Breast epithelium (tissue), 4 donors: ENCODE results near the gene LIPE. TPM values are rescaled to one million over a fixed set of nuclear protein-coding genes. Genes with fewer than 3 reads are reported as not detected.
A peak's percentile ranks its signal among the peaks of the same experiment; 100 is the strongest.

Source experiments
- DNase-seq, 2 donors: peaks; one replicate each; pipeline ENCODE4 v3.0.0-alpha.2; 2019; ENCODE audit warnings: low spot score in 2 of 2
- H3K27ac ChIP-seq, 2 donors: fragments of 200-600 bp; sonication (generic) in 1 of 2; one replicate each; pipeline ENCODE4 v1.5.1; 2016 to 2019; ENCODE audit warnings: mild to moderate bottlenecking in 1 of 2
- H3K27me3 ChIP-seq, 2 donors: fragments of 200-600 bp; sonication (generic) in 1 of 2; one replicate each; pipeline versions ENCODE4 v1.5.1 to v1.6.0; 2017 to 2019; ENCODE audit warnings: control low read depth in 1 of 2, mild to moderate bottlenecking in 1 of 2
- H3K36me3 ChIP-seq: fragments of 200-600 bp; one replicate; pipeline ENCODE4 v1.5.1; 2019
- H3K4me1 ChIP-seq, 2 donors: fragments of 200-600 bp; sonication (generic); one replicate each; pipeline ENCODE4 v1.5.1; 2016 to 2019; ENCODE audit warnings: control low read depth in 1 of 2
- H3K4me3 ChIP-seq, 3 donors: fragments of 200-600 bp; sonication (generic); 1 replicate in 2 of 3; 2 replicates in 1 of 3; pipeline ENCODE4 v1.5.1; 2016 to 2019; ENCODE audit warnings: mild to moderate bottlenecking in 3 of 3, moderate library complexity in 2 of 3
- H3K9me3 ChIP-seq, 2 donors: fragments of 200-600 bp; sonication (generic) in 1 of 2; one replicate each; pipeline ENCODE4 v1.5.1; 2016 to 2019; ENCODE audit warnings: control low read depth in 1 of 2
- CTCF ChIP-seq, 3 donors: fragments of 450-650 bp; IDR thresholded peaks; one replicate each; pipeline ENCODE4 v1.5.1; 2016 to 2017; ENCODE audit warnings: antibody characterized with exemption in 3 of 3, mild to moderate bottlenecking in 3 of 3, moderate library complexity in 3 of 3
- POLR2A ChIP-seq: fragments of 450-650 bp; IDR thresholded peaks from one replicate; pipeline ENCODE4 v1.6.1; 2016; ENCODE audit warnings: antibody characterized with exemption, mild to moderate bottlenecking, moderate library complexity
- POLR2AphosphoS5 ChIP-seq, 3 donors: sonication (generic); formaldehyde crosslinking; IDR thresholded peaks; one replicate each; pipeline ENCODE4 v1.6.1; 2017; ENCODE audit warnings: antibody characterized with exemption in 3 of 3
- intact Hi-C: fragments of 100-400 bp; cut with DNase I; formaldehyde crosslinking; loops from one replicate; pipeline ENCODE4 v1.15.1; 2023; ENCODE audit warnings: low total_unique reads
- total RNA-seq, 3 donors: library from RNA; depleted of rRNA; stranded (reverse); fragments of >200 nt; gene quantifications; one replicate each; pipeline ENCODE4 v1.1.0, GENCODE V29; 2016

Gene LIPE
- total RNA-seq, 3 donors from 2014 or later, result 152 to 1,550 (median 380) TPM

GRCh38 chr19:42445948-42446347, 18.8 kb upstream of the LIPE start:
- Histone ChIP-seq H3K27me3 (no peaks in the 10 kb centered on the region), H3K9me3 (no peaks in the 10 kb centered on the region), H3K4me1 (peaks cover 5 to 9% of the 10 kb centered on the region in 2 donors), H3K36me3 (no peaks in the 10 kb centered on the region), H3K4me3 (no peak overlapping the region), H3K27ac (no peak overlapping the region)
- TF ChIP-seq POLR2A, result no peak
- no peak for DNase-seq
- intact Hi-C loops, result no loop called here

- Histone ChIP-seq H3K27ac (peak overlapping the region in 1 of 2 donors; percentile 8), H3K36me3 (no peaks in the 10 kb centered on the region)
- DNase-seq, result no peak
Observed at GRCh38 chr19:42443944-42444398, 16.8 kb upstream of the LIPE start.

GRCh38 chr19:42442833-42443232, 15.6 kb upstream of the LIPE start, which contains the start of gene CXCL17:
CXCL17 (minus strand) TSS chr19:42442946; CDS start chr19:42442832, 114 bp downstream.
- H3K27ac ChIP-seq, result peak within 1 kb of the TSS; percentile 59 to 75
- H3K4me3 ChIP-seq, result no peak within 1 kb of the TSS
- no peak for TF ChIP-seq POLR2A
- H3K4me1 ChIP-seq, result peaks cover 0 to 5% of the 10 kb centered on the region in 2 donors
- DNase-seq, result no peak
- H3K27me3 ChIP-seq, result no peaks in the 10 kb centered on the region
- intact Hi-C loops, result no loop called here
- no peaks in the 10 kb centered on the region for H3K36me3 ChIP-seq
- H3K9me3 ChIP-seq, result no peaks in the 10 kb centered on the region

More at GRCh38 chr19:42443944-42444398, 16.8 kb upstream of the LIPE start:
- intact Hi-C loops, result no loop called here
- TF ChIP-seq CTCF (IDR thresholded peaks at IDR 0.05) (no peak), POLR2AphosphoS5 (IDR thresholded peaks at IDR 0.05) (no peak), POLR2A (no peak)
- no peak overlapping the region for H3K4me3 ChIP-seq
- no peaks in the 10 kb centered on the region for H3K27me3 ChIP-seq
- H3K9me3 ChIP-seq, result no peaks in the 10 kb centered on the region
- peaks cover 0 to 5% of the 10 kb centered on the region in 2 donors for H3K4me1 ChIP-seq

GRCh38 chr19:42441049-42441445, 13.9 kb upstream of the LIPE start:
- intact Hi-C loops, result no loop called here
- H3K27ac ChIP-seq, result peak overlapping the region; percentile 71 to 75
- TF ChIP-seq CTCF (IDR thresholded peaks at IDR 0.05) (no peak), POLR2AphosphoS5 (IDR thresholded peaks at IDR 0.05) (no peak), POLR2A (no peak)
- no peak overlapping the region for H3K4me3 ChIP-seq
- no peaks in the 10 kb centered on the region for H3K9me3 ChIP-seq
- DNase-seq, result no peak
- no peaks in the 10 kb centered on the region for H3K27me3 ChIP-seq
- peaks cover 0 to 5% of the 10 kb centered on the region in 2 donors for H3K4me1 ChIP-seq
- no peaks in the 10 kb centered on the region for H3K36me3 ChIP-seq

GRCh38 chr19:42440357-42441048, 13.3 kb upstream of the LIPE start:
- DNase-seq, result peak in 1 of 2 donors; percentile 72
- TF ChIP-seq POLR2A, result no peak
- TF ChIP-seq CTCF (IDR thresholded peaks at IDR 0.05), result peak; percentile 67 to 79 (median 76)
- Histone ChIP-seq H3K4me3 (no peak overlapping the region), H3K27ac (peak overlapping the region; percentile 71 to 75), H3K4me1 (peaks cover 0 to 5% of the 10 kb centered on the region in 2 donors), H3K9me3 (no peaks in the 10 kb centered on the region), H3K36me3 (no peaks in the 10 kb centered on the region), H3K27me3 (no peaks in the 10 kb centered on the region)
- intact Hi-C loops, result no loop called here

- no peaks in the 10 kb centered on the region for H3K36me3 ChIP-seq
- H3K27me3 ChIP-seq, result no peaks in the 10 kb centered on the region
- DNase-seq, result no peak
- peak overlapping the region in 1 of 2 donors; percentile 23 for H3K27ac ChIP-seq
- H3K4me1 ChIP-seq, result peaks cover 0 to 3% of the 10 kb centered on the region in 2 donors
- H3K9me3 ChIP-seq, result no peaks in the 10 kb centered on the region
- no peak overlapping the region for H3K4me3 ChIP-seq
- intact Hi-C loops, result no loop called here
- TF ChIP-seq POLR2A (no peak), POLR2AphosphoS5 (IDR thresholded peaks at IDR 0.05) (no peak), CTCF (IDR thresholded peaks at IDR 0.05) (no peak)
Observed at GRCh38 chr19:42436006-42436405, 8.8 kb upstream of the LIPE start.
